Limb (tissue), 2 donors: ENCODE measurements around the gene SPACA9.

Experiments used
- DNase-seq, 2 donors: peaks; one replicate each; pipeline ENCODE4 v3.0.0-alpha.2; 2016; ENCODE audit errors: extremely low spot score in 2 of 2

The SPACA9 gene

GRCh38 chr9:132862533-132862932, 16.2 kb upstream of the SPACA9 start:
- no peak for DNase-seq

DNA sequence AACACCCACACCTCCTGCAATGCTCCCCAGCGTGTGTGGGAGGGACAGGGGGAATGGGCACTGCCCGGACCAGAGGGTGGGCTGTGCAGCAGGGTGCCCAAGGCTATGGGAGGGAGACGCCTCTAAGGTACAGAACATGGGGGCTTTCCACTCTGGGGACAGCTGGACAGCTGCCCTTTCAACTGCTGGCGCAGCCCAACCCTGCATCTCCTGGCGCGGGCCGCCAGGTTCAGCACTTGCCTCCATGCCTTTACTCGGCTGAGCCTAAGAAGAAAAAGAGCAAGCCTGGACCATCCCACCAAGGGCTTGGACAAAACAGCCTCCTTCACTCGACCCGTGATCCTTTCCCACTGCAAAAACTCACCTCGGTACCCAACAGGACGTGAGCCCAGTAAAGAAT, 15.6 kb upstream of the SPACA9 start:
- no peak for DNase-seq

- DNase-seq: no peak
These were observed 14.4 kb upstream of the SPACA9 start for GRCh38 chr9:132864277-132864676.

GRCh38 chr9:132864691-132865090, 14.0 kb upstream of the SPACA9 start:
- no peak for DNase-seq

GRCh38 chr9:132866898-132867297, 11.8 kb upstream of the SPACA9 start:
- DNase-seq: no peak

DNA sequence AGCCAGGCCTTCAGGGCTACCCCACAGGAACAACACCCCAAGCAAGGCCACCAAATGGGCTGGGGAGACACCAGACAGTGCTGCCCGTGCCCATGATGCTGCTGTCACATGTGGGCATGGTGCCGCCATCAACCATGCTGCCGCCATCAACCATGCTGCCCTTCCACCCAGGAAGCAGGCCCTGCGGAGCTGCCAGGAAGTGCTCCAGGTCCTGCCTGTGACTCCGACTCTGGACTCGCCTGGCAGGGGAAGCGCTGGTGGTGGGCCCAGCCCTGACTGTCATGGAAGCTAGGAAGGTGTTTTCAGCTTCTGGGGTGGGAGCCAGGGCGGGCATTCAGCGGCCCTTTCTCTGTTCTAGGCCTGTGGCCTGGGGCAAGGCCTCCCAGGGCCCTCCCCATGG, 9.4 kb upstream of the SPACA9 start:
- no peak for DNase-seq

DNA sequence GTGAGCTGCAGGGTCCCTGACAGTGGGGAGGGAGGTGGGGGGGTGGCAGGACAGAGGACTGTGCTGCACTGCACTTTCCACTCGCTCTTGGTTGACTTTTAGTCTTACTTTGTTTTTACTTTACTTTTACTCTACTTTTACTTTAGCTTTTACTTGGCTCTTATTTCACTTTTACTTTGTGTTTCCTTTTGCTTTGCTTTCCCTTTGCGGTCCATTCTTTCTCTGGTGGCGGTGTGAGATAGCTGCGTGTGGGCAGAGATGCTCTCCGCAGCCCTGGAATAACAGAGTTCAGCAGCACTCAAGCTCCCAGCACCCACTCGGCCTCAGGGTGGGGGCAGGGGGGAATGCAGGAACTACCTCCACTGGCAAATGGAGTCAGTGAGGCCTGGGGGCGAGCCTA, 5.3 kb upstream of the SPACA9 start:
- no peak for DNase-seq

DNA sequence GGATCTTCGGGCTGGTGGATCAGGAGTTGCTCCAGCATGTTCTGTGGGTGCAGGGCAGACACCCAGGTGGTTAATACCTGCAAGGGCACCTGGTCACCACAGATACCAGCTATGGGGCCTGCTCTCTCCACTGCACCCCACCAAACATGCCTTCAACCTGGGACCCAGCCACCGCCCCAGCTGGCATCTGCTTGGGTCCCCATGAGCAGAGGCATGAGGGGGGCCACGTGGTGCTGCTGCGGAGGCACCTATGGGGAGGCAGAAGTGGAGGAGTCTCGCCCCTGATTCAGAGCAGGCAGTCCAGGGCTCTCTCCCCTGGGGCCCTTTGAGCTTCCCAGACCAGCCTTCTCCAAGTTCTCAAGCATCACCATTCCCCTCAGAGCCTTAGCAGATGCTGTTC, 3.5 kb upstream of the SPACA9 start:
- no peak for DNase-seq

- DNase-seq: no peak
These were observed 1.8 kb upstream of the SPACA9 start for GRCh38 chr9:132876849-132877248.

GRCh38 chr9:132877458-132877823, 1.3 kb upstream of the SPACA9 start:
- no peak for DNase-seq

GRCh38 chr9:132877824-132878694, 639 bp upstream of the SPACA9 start, which contains the start of gene AK8:
Gene AK8, minus strand, starts transcription at chr9:132878284. Its CDS starts 29 bp downstream, at chr9:132878255.
- peak; percentile 77 to 91 for DNase-seq

DNA sequence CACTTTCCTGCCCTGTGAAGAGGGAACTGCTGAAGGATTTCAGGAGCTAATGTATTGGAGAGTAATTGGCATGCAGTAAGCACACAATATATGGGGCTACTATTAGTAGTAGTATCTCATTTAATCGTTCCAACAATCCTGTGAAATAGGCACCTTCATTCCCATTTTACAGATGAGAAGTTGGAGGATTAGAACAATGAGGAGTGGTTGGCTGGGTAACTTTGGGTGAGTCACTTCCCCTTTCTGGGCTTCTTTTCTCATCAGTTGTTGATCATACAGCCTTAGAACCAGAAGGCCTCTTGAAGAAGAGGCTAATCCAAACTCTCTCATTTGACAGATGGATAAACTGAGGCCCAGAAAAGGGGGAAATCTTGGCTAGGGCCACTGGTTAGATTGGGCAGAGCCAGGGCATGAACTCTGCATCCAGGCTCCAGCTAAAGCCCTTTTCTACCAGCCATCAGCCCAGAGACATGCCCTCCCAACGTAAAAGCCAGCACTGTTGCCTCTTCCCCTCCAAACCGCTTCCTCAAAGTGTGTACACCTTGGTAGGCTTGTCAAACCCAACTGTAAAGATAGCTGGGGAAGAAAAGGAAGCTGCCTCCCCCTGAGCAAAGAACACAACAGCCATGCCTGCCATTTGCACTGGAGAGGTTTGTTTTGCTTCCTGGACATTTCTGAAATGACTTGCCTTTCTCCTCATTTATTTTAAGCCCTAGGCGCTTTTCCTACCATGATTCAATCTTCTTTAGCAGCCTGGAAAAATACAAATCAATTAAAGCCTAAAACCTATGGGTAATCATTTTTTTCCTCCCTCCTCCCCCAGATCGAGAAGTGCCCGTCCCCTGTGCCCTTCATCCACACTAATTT, 992 bp downstream of the SPACA9 start:
- DNase-seq: no peak

GRCh38 chr9:132880324-132880661, 1.6 kb downstream of the SPACA9 start:
- no peak for DNase-seq

GRCh38 chr9:132881826-132882225, 3.1 kb downstream of the SPACA9 start:
- no peak for DNase-seq

- DNase-seq: no peak
These were observed 3.9 kb downstream of the SPACA9 start for GRCh38 chr9:132882616-132883015.

GRCh38 chr9:132883349-132884294, 4.9 kb downstream of the SPACA9 start:
- no peak for DNase-seq

GRCh38 chr9:132885720-132886333, 7.1 kb downstream of the SPACA9 start:
- DNase-seq: no peak

GRCh38 chr9:132886334-132886725, 7.6 kb downstream of the SPACA9 start:
- no peak for DNase-seq

DNA sequence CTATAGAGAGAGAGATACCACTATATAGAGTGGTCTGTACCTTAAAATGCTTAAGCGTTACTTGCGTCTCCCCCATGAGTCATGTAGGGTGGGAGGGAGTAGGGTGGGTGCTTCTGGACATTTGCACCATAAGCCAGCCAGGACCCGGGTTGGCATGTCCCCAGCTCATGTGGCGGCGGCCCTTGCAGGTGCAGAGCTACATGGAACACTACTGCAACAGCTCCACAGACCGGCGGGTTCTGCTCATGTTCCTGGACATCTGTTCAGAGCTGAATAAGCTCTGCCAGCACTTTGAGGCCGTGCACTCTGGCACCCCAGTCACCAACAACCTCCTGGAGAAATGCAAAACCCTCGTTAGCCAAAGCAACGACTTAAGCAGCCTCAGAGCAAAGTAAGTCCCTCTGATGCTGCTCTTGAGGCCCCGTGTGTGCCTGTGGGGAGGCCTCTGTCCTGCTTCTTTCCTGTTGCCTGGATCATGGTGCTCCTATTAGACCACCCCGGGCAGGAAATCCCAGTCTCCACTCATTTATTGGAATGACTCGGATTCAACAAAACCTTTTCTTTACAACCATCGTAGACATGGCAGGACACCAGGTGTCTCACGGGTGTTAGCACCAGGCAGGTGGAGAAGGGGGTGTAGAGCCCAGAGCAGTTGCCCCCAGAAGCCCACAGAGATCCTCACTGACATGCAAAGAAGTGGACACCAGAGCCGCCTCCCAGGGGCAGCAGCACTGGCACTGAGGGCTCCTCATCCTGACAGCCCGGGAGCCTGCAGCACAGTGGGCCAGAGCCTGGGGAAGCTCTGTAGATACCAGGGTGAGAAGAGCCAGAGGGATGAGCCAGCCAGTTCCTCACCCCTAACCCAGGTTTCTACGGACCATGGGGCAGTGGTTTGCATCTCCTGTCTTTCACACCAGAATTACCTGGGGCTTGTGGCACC, 8.8 kb downstream of the SPACA9 start:
- DNase-seq: no peak

DNA sequence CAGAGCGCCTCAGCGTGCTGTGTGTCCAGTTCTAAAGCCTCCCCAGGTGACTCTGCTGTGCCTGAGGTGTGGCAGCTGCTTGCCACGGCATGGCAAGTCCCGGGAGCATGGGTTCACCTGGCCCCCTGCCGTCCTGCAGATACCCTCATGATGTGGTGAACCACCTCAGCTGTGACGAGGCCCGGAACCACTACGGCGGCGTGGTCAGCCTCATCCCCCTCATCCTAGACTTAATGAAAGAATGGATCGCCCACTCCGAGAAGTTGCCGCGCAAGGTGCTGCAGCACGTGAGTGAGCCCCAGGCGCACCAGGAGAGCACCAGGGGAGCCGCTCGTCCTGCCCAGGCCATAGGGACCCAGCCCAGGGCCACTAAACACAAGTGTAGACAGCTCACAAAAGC, 9.5 kb downstream of the SPACA9 start:
- no peak for DNase-seq
